GM12891 (cell line): ENCODE data around the gene PPFIA3.

ENCODE experiments used
- PAX5 ChIP-seq: IDR thresholded peaks from 2 replicates; pipeline ENCODE4 v1.6.1; 2011; ENCODE audit warnings: low read length, moderate library complexity, mild to moderate bottlenecking; ENCODE audit not compliant: insufficient read depth, severe bottlenecking
- POLR2A ChIP-seq: IDR thresholded peaks from 2 replicates; pipeline ENCODE4 v1.6.1; 2011; ENCODE audit warnings: low read depth, low read length, control low read depth
- POLR2AphosphoS5 ChIP-seq: IDR thresholded peaks from 2 replicates; pipeline ENCODE4 v1.6.1; 2011; ENCODE audit warnings: low read depth, low read length, control low read depth
- POU2F2 ChIP-seq: IDR thresholded peaks from 2 replicates; pipeline ENCODE4 v1.6.1; 2011; ENCODE audit warnings: low read depth, mild to moderate bottlenecking, control low read depth, low read length, moderate library complexity
- SPI1 ChIP-seq: IDR thresholded peaks from 2 replicates; pipeline ENCODE4 v1.6.1; 2011; ENCODE audit warnings: low read depth, low read length, control low read depth
- TAF1 ChIP-seq: IDR thresholded peaks from 2 replicates; pipeline ENCODE4 v1.6.1; 2011; ENCODE audit warnings: low read depth, low read length, control low read depth

GRCh38 chr19:49157445-49158224, 38.3 kb downstream of the PPFIA3 start, which contains the start of gene TRPM4:
- TF ChIP-seq POLR2AphosphoS5 (no peak), POLR2A (no peak), SPI1 (no peak), TAF1 (no peak), PAX5 (no peak), POU2F2 (no peak)
